CD4-positive, alpha-beta T cell (primary cell): ENCODE measurements around the gene RARS2. TPM values are rescaled to one million over a fixed set of nuclear protein-coding genes. Genes with fewer than 3 reads are reported as not detected.

Experiments
- ATAC-seq: fragments of 200-7000 bp; cut with Tn5 transposase; one replicate; pipeline ENCODE4 v1.10.0; 2022; ENCODE audit warnings: mild to moderate bottlenecking; ENCODE audit not compliant: poor library complexity
- CTCF ChIA-PET: fragments of 350-600 bp; sonication (Branson Sonifier 250); formaldehyde crosslinking; loops from one replicate; lab custom pipeline; 2021; ENCODE audit warnings: antibody characterized with exemption, inconsistent platforms; lab: Charles Lee
- POLR2A ChIA-PET: fragments of 350-600 bp; sonication (Branson Sonifier 250); formaldehyde crosslinking; loops from one replicate; lab custom pipeline; 2021; ENCODE audit warnings: antibody characterized with exemption, inconsistent platforms; lab: Charles Lee
- DNase-seq, 14 experiments: peaks; one replicate each; pipeline ENCODE4 v3.0.0-alpha.2; 2013 to 2020; ENCODE audit warnings: mixed read lengths in 2 of 14
- H3K27ac ChIP-seq, 2 donors: one replicate each; pipeline versions ENCODE4 v1.5.1 to v1.7.0; 2013; ENCODE audit warnings: low read length in 2 of 2, low read depth in 1 of 2, mild to moderate bottlenecking in 1 of 2
- H3K27me3 ChIP-seq, 2 experiments: 1 replicate in 1 of 2; 2 replicates in 1 of 2; pipeline versions ENCODE4 v1.6.1 to v1.7.0; 2013; ENCODE audit warnings: low read length in 2 of 2, control low read depth in 1 of 2, mild to moderate bottlenecking in 1 of 2, moderate library complexity in 1 of 2; ENCODE audit not compliant: insufficient read depth in 2 of 2, control insufficient read depth in 1 of 2
- H3K36me3 ChIP-seq: one replicate; pipeline ENCODE4 v1.6.1; 2013; ENCODE audit warnings: low read length, control low read depth; ENCODE audit not compliant: insufficient read depth
- H3K4me1 ChIP-seq: one replicate; pipeline ENCODE4 v1.6.1; 2013; ENCODE audit warnings: low read length, control low read depth; ENCODE audit not compliant: insufficient read depth
- H3K4me3 ChIP-seq: one replicate; pipeline ENCODE4 v1.5.1; 2013; ENCODE audit warnings: mild to moderate bottlenecking, low read length, moderate library complexity
- H3K9me3 ChIP-seq, 2 experiments: 1 replicate in 1 of 2; 2 replicates in 1 of 2; pipeline versions ENCODE4 v1.6.1 to v1.7.0; 2013; ENCODE audit warnings: low read length in 2 of 2, mild to moderate bottlenecking in 2 of 2, control low read depth in 1 of 2, moderate library complexity in 1 of 2; ENCODE audit not compliant: control insufficient read depth in 1 of 2, insufficient read depth in 1 of 2
- H3K27ac Mint-ChIP-seq: one replicate; pipeline ENCODE4 v1.8.0; 2020; ENCODE audit warnings: mixed read lengths
- H3K27me3 Mint-ChIP-seq: one replicate; pipeline ENCODE4 v1.8.0; 2021; ENCODE audit warnings: mixed read lengths
- H3K36me3 Mint-ChIP-seq: one replicate; pipeline ENCODE4 v1.8.0; 2021; ENCODE audit warnings: low read depth, mixed read lengths
- H3K4me1 Mint-ChIP-seq: one replicate; pipeline ENCODE4 v1.8.0; 2021; ENCODE audit warnings: low read depth, mixed read lengths
- H3K4me3 Mint-ChIP-seq: one replicate; pipeline ENCODE4 v1.8.0; 2020; ENCODE audit warnings: mild to moderate bottlenecking, mixed read lengths
- H3K9me3 Mint-ChIP-seq: one replicate; pipeline ENCODE4 v1.8.0; 2020; ENCODE audit warnings: mixed read lengths
- intact Hi-C, 2 experiments: fragments of 100-400 bp; cut with DNase I in 1 of 2; cut with micrococcal nuclease in 1 of 2; formaldehyde crosslinking; loops; one replicate each; pipeline versions ENCODE4 v1.15.1 to v1.9.0; 2023 to 2025; cut with DNase I, micrococcal nuclease
- polyA plus RNA-seq, 2 donors: library from polyadenylated mRNA; unstranded; fragments of 120-200 nt; gene quantifications; one replicate each; pipeline ENCODE4 v1.2.1, GENCODE V29; 2013
- total RNA-seq, 174 experiments: library from RNA in 2 of 174; stranded (reverse) in 2 of 174; gene quantifications; one replicate each; pipeline ENCODE4 v1.2.3 and lab custom pipeline; 2021 to 2026
- TF ChIP-seq, protein P1 (sequence below): fragments of 200-600 bp; IDR thresholded peaks from one replicate; pipeline ENCODE4 v1.8.0; 2022; ENCODE audit warnings: antibody characterized with exemption, mild to moderate bottlenecking

RARS2 gene, protein sequence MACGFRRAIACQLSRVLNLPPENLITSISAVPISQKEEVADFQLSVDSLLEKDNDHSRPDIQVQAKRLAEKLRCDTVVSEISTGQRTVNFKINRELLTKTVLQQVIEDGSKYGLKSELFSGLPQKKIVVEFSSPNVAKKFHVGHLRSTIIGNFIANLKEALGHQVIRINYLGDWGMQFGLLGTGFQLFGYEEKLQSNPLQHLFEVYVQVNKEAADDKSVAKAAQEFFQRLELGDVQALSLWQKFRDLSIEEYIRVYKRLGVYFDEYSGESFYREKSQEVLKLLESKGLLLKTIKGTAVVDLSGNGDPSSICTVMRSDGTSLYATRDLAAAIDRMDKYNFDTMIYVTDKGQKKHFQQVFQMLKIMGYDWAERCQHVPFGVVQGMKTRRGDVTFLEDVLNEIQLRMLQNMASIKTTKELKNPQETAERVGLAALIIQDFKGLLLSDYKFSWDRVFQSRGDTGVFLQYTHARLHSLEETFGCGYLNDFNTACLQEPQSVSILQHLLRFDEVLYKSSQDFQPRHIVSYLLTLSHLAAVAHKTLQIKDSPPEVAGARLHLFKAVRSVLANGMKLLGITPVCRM
- total RNA-seq (10 to 100 TPM; 21.9 to 22.4 TPM), total RNA-seq (lab: John Stamatoyannopoulos, UW) (40.5 to 128 (median 74.1) reads per million in 172 experiments)
- polyA plus RNA-seq (2013, experiment 1 of 2) = 25.7 TPM
- 28.1 TPM for polyA plus RNA-seq (2013, experiment 2 of 2)

DNA sequence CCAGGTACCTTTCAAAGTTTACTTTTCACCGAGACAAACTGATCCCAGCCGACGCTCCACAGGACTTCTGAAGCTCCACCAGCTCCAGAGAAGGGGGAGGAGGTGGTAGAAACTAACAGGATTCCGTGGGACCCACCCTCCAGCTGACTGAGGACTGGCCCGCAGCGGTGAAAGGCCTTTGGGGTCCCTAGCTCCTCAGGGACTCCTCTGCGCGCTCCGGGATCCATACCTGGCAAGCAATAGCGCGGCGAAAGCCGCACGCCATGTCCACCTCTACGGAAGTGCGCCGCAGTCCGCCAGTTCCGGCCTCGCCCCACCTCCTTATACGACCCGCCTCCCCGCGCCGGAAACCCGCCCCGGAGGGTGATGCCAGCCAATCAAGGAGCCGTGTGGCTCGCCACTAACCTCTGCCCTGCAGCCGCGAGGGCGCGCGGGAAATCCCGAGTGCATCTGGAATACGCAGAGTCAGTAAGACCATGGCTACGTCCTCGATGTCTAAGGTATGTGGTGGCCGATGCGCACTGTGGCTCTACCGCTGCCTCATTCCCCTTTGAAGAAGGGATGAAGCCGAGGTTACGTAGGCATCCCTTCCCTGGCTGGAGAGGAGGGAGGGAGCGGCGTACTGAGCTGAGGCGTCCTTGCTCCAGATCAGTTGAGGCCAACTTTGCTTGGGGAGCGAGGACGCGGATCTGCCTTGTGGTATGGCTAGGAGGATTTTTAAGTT, at the start of gene RARS2, which contains the start of gene ORC3:
RARS2 (minus strand) TSS at position 295 of the 724 bp plus-strand sequence; CDS start at position 265, 30 bp downstream.
ORC3 (plus strand) TSS at position 443 of the 724 bp plus-strand sequence; CDS start at position 477, 34 bp downstream.
- Mint-ChIP-seq H3K4me3 (peak within 1 kb of the TSS; percentile 89), H3K9me3 (no peaks in the 10 kb centered on the region), H3K27ac (peak within 1 kb of the TSS; percentile 87), H3K4me1 (peaks cover 75% of the 10 kb centered on the region), H3K36me3 (peaks cover 45% of the 10 kb centered on the region), H3K27me3 (no peaks in the 10 kb centered on the region)
- ChIA-PET CTCF (interaction anchor here (1.1 kb wide), 1 partner anchor 267 kb away, joined by 3 read pairs; the partner anchor contains the start of gene SMIM8), POLR2A (interaction anchor here (0.6 to 2.2 kb wide), 15 partner anchors 9 to 1491 kb away, joined by 3 to 23 read pairs (median 5); partner anchors contain the start of genes AKIRIN2, CFAP206, PNRC1 and RNGTT)
- DNase-seq (peak; percentile 88 to 96 (median 92)), ATAC-seq (peak; percentile 98)
- no peaks in the 10 kb centered on the region for H3K9me3 ChIP-seq
- peaks cover 9% of the 10 kb centered on the region for H3K36me3 ChIP-seq
- intact Hi-C loops = loop anchor here (1.0 to 10.0 kb wide), 8 partner anchors 111 to 438 kb away; partner anchors contain the start of genes SLC35A1 (in 2 of the 2), AKIRIN2 (in 1 of the 2), CFAP206 (in 1 of the 2) and SMIM8 (in 1 of the 2)
- H3K4me1 ChIP-seq = peaks cover 37% of the 10 kb centered on the region
- H3K27me3 ChIP-seq = no peaks in the 10 kb centered on the region
- H3K4me3 ChIP-seq = peak within 1 kb of the TSS; percentile 68
- TF ChIP-seq, protein P1, sequence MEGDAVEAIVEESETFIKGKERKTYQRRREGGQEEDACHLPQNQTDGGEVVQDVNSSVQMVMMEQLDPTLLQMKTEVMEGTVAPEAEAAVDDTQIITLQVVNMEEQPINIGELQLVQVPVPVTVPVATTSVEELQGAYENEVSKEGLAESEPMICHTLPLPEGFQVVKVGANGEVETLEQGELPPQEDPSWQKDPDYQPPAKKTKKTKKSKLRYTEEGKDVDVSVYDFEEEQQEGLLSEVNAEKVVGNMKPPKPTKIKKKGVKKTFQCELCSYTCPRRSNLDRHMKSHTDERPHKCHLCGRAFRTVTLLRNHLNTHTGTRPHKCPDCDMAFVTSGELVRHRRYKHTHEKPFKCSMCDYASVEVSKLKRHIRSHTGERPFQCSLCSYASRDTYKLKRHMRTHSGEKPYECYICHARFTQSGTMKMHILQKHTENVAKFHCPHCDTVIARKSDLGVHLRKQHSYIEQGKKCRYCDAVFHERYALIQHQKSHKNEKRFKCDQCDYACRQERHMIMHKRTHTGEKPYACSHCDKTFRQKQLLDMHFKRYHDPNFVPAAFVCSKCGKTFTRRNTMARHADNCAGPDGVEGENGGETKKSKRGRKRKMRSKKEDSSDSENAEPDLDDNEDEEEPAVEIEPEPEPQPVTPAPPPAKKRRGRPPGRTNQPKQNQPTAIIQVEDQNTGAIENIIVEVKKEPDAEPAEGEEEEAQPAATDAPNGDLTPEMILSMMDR = no peak
- H3K27ac ChIP-seq = peak within 1 kb of the TSS; percentile 76 to 80

DNA sequence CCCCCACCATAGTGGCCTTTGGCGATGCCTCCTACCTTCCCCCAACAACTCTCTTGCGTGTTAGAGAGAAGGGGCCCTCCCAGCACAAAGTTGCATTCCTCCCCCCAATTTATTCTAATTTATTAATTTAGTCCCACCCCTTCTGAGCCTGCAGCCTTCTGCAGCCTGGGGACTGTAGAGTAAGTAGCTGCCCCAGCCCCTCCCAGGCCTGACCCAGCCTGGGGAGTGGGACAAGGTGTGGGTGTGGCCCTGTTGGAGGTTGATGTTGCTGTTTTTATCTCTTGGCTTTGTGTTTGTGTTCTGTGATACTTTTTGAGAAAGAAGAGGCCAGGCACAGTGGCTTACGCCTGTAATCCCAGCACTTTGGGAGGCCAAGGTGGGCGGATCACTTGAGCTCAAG, 49.6 kb upstream of the RARS2 start:
- Mint-ChIP-seq H3K36me3 (peaks cover 57% of the 10 kb centered on the region), H3K27ac (no peak overlapping the region)
- CTCF ChIA-PET = no interaction called here

More for the DNA sequence above, 49.6 kb upstream of the RARS2 start:
- TF ChIP-seq, protein P1 = no peak
- Mint-ChIP-seq H3K4me3 (no peak overlapping the region), H3K4me1 (no peaks in the 10 kb centered on the region), H3K9me3 (no peaks in the 10 kb centered on the region), H3K27me3 (no peaks in the 10 kb centered on the region)
- H3K4me3 ChIP-seq = no peak overlapping the region
- no peak overlapping the region for H3K27ac ChIP-seq
- POLR2A ChIA-PET = interaction anchor here (0.7 kb wide), 1 partner anchor 24 kb away, joined by 4 read pairs; no protein-coding TSS in a partner anchor
- H3K4me1 ChIP-seq = no peaks in the 10 kb centered on the region
- no peaks in the 10 kb centered on the region for H3K27me3 ChIP-seq
- intact Hi-C loops = no loop called here
- ATAC-seq (no peak), DNase-seq (no peak)
- peaks cover 12% of the 10 kb centered on the region for H3K36me3 ChIP-seq
- no peaks in the 10 kb centered on the region for H3K9me3 ChIP-seq
